NT2/D1 (cell line): Measurements from ENCODE around the gene MPPED1.

Experiments used
- DNase-seq: peaks from one replicate; pipeline ENCODE4 v3.0.0-alpha.2; 2011; ENCODE audit warnings: low read depth, low spot score
- H3K27me3 ChIP-seq: 2 replicates; pipeline ENCODE4 v1.6.0; 2011; ENCODE audit warnings: mild to moderate bottlenecking; ENCODE audit not compliant: insufficient read length, insufficient read depth
- H3K36me3 ChIP-seq: 2 replicates; pipeline ENCODE4 v1.6.1; 2011; ENCODE audit warnings: mild to moderate bottlenecking, low read length, mixed read lengths; ENCODE audit not compliant: insufficient read depth, insufficient read length
- H3K4me1 ChIP-seq: 2 replicates; pipeline ENCODE4 v1.5.1; 2011; ENCODE audit not compliant: insufficient read depth, insufficient read length
- H3K4me3 ChIP-seq: 2 replicates; pipeline ENCODE4 v1.5.1; 2011; ENCODE audit warnings: low read depth; ENCODE audit not compliant: insufficient read length
- H3K9ac ChIP-seq: 2 replicates; pipeline ENCODE4 v1.6.0; 2011; ENCODE audit warnings: low read depth; ENCODE audit not compliant: insufficient read length
- H3K9me3 ChIP-seq: 2 replicates; pipeline ENCODE4 v1.5.1; 2011; ENCODE audit warnings: mild to moderate bottlenecking, low read length; ENCODE audit not compliant: insufficient read depth
- SUZ12 ChIP-seq: IDR thresholded peaks from 2 replicates; pipeline ENCODE4 v1.6.1; 2011; ENCODE audit not compliant: insufficient read length, insufficient read depth; ENCODE audit errors: extremely low read depth
- YY1 ChIP-seq: IDR thresholded peaks from 2 replicates; pipeline ENCODE4 v1.6.1; 2011; ENCODE audit not compliant: insufficient read length, insufficient read depth
- ZNF274 ChIP-seq: IDR thresholded peaks from 2 replicates; pipeline ENCODE4 v1.6.1; 2011; ENCODE audit warnings: mild to moderate bottlenecking, low read depth, low read length

Gene MPPED1

DNA sequence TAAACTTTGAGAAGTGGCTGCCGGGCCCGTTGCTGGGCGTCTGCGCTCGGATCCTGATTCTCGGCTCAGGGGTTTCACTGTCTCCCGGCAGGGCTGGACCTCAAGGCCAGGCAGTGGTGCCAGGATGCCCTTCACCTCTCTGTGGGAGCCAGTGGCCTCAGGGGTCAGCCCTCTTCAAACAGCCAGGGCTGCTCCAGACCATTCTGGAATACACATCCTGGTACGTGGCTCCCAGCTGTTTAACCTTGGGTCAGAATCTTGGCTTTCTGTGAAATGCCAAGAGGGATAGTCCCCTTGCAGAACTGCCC, 70.5 kb downstream of the MPPED1 start:
- TF ChIP-seq YY1 (no peak), ZNF274 (no peak), SUZ12 (no peak)
- no peak for DNase-seq
- no peaks in the 10 kb centered on the region for H3K36me3 ChIP-seq
- H3K9ac ChIP-seq, result no peak overlapping the region
- no peaks in the 10 kb centered on the region for H3K27me3 ChIP-seq
- peaks cover 2% of the 10 kb centered on the region for H3K4me1 ChIP-seq
- no peak overlapping the region for H3K4me3 ChIP-seq
- H3K9me3 ChIP-seq, result no peaks in the 10 kb centered on the region

DNA sequence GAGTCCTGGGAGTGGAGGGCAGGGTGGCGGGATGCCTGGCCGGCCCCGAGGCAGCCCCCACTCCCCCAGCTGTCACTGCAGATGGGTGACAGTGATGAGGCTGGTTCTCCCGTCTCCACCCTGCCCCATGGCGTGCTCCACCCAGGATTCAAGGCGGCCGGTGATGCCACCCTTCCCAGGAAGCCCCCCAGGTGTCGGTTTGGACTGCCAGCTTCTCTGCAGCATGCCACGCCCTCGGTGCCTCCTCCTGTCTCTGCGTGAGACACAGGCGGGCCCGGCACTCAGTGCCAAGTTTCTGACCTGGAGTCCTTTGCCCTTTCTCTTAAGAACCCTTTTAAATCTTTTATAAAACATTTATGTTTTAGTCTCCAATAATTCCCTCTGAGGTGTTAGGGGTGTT, 71.5 kb downstream of the MPPED1 start:
- no peak overlapping the region for H3K9ac ChIP-seq
- no peaks in the 10 kb centered on the region for H3K9me3 ChIP-seq
- H3K4me3 ChIP-seq, result no peak overlapping the region
- H3K27me3 ChIP-seq, result no peaks in the 10 kb centered on the region
- no peak for TF ChIP-seq SUZ12
- TF ChIP-seq ZNF274, result no peak
- no peak for TF ChIP-seq YY1
- H3K36me3 ChIP-seq, result no peaks in the 10 kb centered on the region
- no peak for DNase-seq
- H3K4me1 ChIP-seq, result peaks cover 2% of the 10 kb centered on the region

DNA sequence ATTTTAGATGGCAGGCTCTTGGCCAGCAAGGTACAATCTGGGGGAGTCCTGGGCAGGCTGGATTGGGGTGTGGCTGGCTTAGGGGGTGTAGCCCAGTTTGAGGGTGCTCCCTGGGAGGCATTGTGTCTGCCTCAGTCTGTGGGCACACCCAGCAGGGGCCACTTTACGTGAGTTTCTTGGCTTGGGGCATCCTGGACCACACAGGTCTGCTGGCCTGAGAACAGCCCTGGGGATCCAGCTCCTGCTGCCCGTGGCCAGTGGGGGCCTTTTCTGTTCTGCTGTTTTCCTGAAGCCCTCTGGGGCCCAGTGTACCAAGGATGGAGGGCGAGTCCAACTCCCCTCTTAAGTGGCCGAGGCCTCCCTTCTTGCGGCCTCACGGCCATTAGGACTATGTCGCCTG, 71.9 kb downstream of the MPPED1 start:
- Histone ChIP-seq H3K9ac (no peak overlapping the region), H3K4me3 (no peak overlapping the region), H3K36me3 (no peaks in the 10 kb centered on the region), H3K4me1 (peaks cover 2% of the 10 kb centered on the region), H3K9me3 (no peaks in the 10 kb centered on the region), H3K27me3 (no peaks in the 10 kb centered on the region)
- DNase-seq, result no peak
- TF ChIP-seq SUZ12 (no peak), ZNF274 (no peak), YY1 (no peak)

DNA sequence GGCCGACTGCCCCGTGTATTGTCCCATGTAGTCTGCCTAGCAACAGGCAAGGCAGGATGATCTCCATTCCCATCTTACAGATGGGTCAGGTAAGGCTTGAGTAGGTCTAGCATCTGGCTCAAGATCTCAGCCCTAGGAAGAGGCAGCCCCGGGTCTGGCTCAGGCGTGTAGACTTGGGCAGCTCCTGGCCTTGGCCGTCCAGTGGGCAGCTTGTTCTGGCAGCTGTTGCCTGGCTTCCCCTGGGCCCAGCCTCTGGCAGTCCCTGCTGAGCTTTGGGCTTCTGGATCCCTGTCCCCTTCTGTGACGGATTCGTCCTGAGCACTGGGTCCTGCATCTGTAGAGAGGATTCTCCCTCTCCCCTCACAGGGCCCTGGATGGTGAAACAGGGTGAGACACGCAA, 72.4 kb downstream of the MPPED1 start:
- TF ChIP-seq YY1 (no peak), ZNF274 (no peak), SUZ12 (no peak)
- peaks cover 2% of the 10 kb centered on the region for H3K4me1 ChIP-seq
- no peaks in the 10 kb centered on the region for H3K36me3 ChIP-seq
- H3K4me3 ChIP-seq, result no peak overlapping the region
- H3K9me3 ChIP-seq, result no peaks in the 10 kb centered on the region
- DNase-seq, result no peak
- H3K27me3 ChIP-seq, result no peaks in the 10 kb centered on the region
- H3K9ac ChIP-seq, result no peak overlapping the region

DNA sequence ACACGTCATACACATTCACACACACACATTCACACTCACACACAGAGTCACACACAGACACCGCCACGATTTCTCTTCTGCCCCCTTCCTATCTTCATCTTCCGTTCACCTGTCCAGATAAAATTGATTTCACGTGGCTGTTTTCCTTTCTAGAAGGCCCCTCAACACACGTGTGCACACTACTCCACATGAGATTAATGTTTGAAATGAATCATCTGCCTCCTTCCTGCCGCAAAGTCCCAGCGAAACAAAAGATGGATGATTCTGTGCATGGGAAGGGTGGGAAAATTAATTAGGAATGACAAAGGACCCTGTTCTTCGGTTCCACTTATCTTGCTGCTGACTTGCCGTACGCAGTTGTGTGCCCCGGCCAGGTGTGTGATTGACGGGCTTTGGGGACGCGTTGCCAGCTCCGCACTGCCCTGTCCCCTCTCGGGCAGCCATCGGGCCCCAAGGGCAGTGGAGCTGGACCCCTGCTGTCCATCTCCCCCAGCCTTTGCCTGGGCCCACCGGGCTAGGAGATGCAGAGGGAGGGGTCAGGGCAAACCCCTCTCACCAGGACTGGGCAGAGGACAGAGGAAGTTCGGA, 73.8 kb downstream of the MPPED1 start:
- peaks cover 2% of the 10 kb centered on the region for H3K4me1 ChIP-seq
- no peak overlapping the region for H3K9ac ChIP-seq
- H3K9me3 ChIP-seq, result no peaks in the 10 kb centered on the region
- TF ChIP-seq SUZ12 (no peak), ZNF274 (no peak), YY1 (no peak)
- no peaks in the 10 kb centered on the region for H3K36me3 ChIP-seq
- no peak overlapping the region for H3K4me3 ChIP-seq
- H3K27me3 ChIP-seq, result no peaks in the 10 kb centered on the region
- DNase-seq, result no peak

DNA sequence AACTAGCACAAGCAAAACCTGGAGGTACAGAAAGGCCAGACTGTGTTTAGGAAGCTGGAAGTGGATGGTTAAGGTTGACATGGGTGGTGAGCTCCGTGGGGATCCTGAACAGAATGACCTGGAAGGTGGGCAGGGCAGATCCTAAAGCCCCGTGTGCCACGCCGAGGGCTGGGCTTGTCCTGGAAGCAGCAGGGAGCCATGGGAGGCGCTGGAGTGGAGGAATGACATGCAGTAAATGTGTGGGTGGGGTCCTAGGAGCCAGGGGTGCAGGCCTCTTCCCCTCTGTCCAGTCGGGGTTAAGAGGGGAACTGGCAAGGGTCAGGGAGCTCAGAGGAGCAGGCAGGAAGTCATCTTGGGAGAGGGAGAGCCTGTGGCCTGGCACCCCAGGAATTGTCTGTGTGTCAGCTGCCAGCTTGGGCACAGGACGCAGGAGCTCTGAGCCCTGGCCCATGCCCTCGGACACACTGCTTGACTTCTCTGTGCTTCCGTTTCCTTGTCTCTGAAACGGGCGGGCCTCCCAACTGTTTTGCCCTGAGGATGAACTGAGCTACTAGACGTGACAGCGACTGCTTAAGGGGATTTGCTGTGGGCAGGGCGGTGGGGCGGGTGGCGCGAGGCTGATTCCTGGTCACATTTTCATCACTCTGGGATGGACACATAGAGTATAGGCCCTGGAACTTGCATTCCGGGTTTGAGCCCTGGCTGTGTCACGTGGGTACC, 75.7 kb downstream of the MPPED1 start:
- no peaks in the 10 kb centered on the region for H3K27me3 ChIP-seq
- H3K4me3 ChIP-seq, result no peak overlapping the region
- TF ChIP-seq YY1, result no peak
- no peak for TF ChIP-seq ZNF274
- no peak for TF ChIP-seq SUZ12

DNA sequence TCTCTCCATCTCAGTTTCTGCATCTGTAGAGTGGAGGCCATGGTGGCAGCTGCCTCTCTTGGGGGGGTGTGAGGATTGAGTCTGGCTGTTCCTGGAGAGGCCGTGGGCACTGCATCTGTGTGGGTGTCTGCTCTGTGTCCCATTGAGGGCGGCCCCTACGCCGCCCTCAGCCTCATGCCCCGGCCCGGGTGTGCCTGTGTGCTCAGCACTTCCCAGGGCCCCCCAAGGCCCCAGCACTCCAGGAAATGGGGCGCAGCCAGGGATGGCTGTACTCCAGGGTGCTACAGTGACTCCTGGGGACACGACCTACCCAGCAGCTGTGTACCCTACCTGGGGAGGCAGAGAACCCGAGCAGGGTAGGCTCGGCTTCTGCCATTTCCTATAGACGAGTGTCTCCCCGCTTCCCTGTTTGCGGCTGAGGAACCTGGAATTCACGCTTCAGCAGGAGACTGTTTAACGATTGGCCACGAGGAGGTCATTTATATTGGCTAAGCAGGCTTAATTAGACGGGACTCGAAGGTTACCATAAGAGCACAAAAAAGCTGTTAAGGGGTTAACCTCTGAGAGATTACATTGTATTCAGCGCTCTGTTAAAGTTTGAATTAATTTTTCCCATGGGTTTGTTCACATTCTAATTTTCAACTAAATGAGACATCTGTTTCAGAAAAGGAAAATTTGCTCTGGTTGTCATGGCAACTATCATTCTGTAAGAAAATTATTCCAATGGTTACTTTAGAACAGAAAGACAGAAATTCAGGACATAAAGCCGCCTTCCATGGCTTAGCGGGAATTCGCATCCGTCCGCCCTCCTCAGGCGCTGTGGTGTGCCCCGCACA, 76.4 kb downstream of the MPPED1 start:
- Histone ChIP-seq H3K9me3 (no peaks in the 10 kb centered on the region), H3K4me3 (no peak overlapping the region), H3K4me1 (no peaks in the 10 kb centered on the region), H3K27me3 (no peaks in the 10 kb centered on the region), H3K36me3 (no peaks in the 10 kb centered on the region), H3K9ac (no peak overlapping the region)
- TF ChIP-seq ZNF274 (no peak), SUZ12 (no peak), YY1 (no peak)
- DNase-seq, result no peak

More for the DNA sequence above, 75.7 kb downstream of the MPPED1 start:
- DNase-seq, result no peak
- H3K9me3 ChIP-seq, result no peaks in the 10 kb centered on the region
- H3K36me3 ChIP-seq, result no peaks in the 10 kb centered on the region
- H3K9ac ChIP-seq, result no peak overlapping the region
- H3K4me1 ChIP-seq, result no peaks in the 10 kb centered on the region
